Left renal cortex interstitium (tissue), 4 donors: ENCODE measurements around the gene OXNAD1. TPM values are rescaled to one million over a fixed set of nuclear protein-coding genes. Genes with fewer than 3 reads are reported as not detected.

Experiments used
- DNase-seq, 4 donors: peaks; one replicate each; pipeline ENCODE4 v3.0.0-alpha.2; 2013; ENCODE audit warnings: low read depth in 4 of 4, low spot score in 2 of 4, missing footprints in 1 of 4
- polyA plus RNA-seq, 4 donors: library from polyadenylated mRNA; unstranded; fragments of 120-200 nt; gene quantifications; one replicate each; pipeline ENCODE4 v1.2.1, GENCODE V29; 2013; ENCODE audit not compliant: insufficient read length in 4 of 4

Gene OXNAD1
- polyA plus RNA-seq, 4 donors = 15.4 to 19.8 (median 17.4) TPM

GRCh38 chr3:16272588-16272987 lies 7.6 kb downstream of the OXNAD1 start:
- no peak for DNase-seq

- no peak for DNase-seq
These were observed 8.9 kb downstream of the OXNAD1 start for GRCh38 chr3:16273867-16274266.

GRCh38 chr3:16277471-16277870 lies 12.5 kb downstream of the OXNAD1 start:
- no peak for DNase-seq

- DNase-seq = no peak
These were observed 14.2 kb downstream of the OXNAD1 start for GRCh38 chr3:16279010-16279801.

GRCh38 chr3:16280671-16281070 lies 15.7 kb downstream of the OXNAD1 start:
- DNase-seq = no peak

GRCh38 chr3:16284633-16285032 lies 19.6 kb downstream of the OXNAD1 start:
- no peak for DNase-seq

- DNase-seq = no peak
These were observed 21.1 kb downstream of the OXNAD1 start for GRCh38 chr3:16286161-16286560.

GRCh38 chr3:16286751-16287543 lies 21.9 kb downstream of the OXNAD1 start:
- no peak for DNase-seq

GRCh38 chr3:16288664-16289063 lies 23.7 kb downstream of the OXNAD1 start:
- DNase-seq = no peak

- no peak for DNase-seq
These were observed 24.3 kb downstream of the OXNAD1 start for GRCh38 chr3:16289144-16289889.

- peak; percentile 6 to 55 (median 10) for DNase-seq
These were observed 25.2 kb downstream of the OXNAD1 start for GRCh38 chr3:16290007-16290826.

- DNase-seq = no peak
These were observed 25.8 kb downstream of the OXNAD1 start for GRCh38 chr3:16290827-16291196.

- DNase-seq = no peak
These were observed 29.8 kb downstream of the OXNAD1 start for GRCh38 chr3:16294844-16295243.

GRCh38 chr3:16295298-16295890 lies 30.4 kb downstream of the OXNAD1 start:
- DNase-seq = no peak

- no peak for DNase-seq
These were observed 33.2 kb downstream of the OXNAD1 start for GRCh38 chr3:16297997-16298885.

- DNase-seq = no peak
These were observed 33.9 kb downstream of the OXNAD1 start for GRCh38 chr3:16298891-16299290.

GRCh38 chr3:16299746-16300145 lies 34.7 kb downstream of the OXNAD1 start:
- no peak for DNase-seq

- DNase-seq = no peak
These were observed 35.3 kb downstream of the OXNAD1 start for GRCh38 chr3:16300307-16300706.

- no peak for DNase-seq
These were observed 35.9 kb downstream of the OXNAD1 start for GRCh38 chr3:16300881-16301359.
